ENCODE results near the gene MAPRE2.

Gene MAPRE2

DNA sequence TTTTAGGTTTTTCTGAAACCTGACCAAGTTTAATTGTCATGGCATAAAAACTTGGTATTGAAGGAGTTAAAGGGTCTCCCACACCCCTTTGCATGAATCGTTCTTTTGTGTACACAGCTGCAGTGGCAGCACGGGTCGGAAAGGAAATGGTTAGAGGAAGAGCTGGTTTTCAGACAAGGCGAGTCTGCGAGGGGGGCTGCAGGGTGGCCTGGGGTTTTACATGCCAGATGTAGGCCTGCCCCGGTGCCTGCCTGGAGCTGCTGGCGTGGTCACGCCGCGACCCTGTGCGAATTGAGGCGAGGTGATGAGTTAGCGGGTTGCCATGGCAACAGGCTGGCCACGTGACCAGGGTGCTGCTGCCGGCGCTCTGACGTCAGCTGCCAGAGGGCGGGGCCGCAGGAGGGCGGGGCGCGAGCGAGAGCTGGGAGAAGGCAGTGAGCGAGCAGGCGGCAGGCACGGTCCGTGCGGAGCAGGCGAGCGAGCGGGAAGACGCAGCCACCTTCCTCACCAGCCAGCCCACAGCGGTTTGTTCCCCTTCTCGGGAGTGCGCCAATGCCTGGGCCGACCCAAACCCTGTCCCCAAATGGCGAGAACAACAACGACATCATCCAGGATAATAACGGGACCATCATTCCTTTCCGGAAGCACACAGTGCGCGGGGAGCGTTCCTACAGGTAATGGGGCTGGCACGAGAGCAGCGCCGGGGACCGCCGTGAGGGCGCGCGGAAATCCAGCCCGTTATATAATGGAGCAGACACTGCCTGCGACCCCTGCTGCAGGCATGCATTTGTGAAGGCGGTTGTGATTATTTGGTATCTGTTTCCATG is at the start of gene MAPRE2:
Gene MAPRE2 (plus strand): TSS at position 426 of the 827 bp plus-strand sequence. CDS start 127 bp downstream, at position 553.
- DNase-seq, result peak; percentile 99

DNA sequence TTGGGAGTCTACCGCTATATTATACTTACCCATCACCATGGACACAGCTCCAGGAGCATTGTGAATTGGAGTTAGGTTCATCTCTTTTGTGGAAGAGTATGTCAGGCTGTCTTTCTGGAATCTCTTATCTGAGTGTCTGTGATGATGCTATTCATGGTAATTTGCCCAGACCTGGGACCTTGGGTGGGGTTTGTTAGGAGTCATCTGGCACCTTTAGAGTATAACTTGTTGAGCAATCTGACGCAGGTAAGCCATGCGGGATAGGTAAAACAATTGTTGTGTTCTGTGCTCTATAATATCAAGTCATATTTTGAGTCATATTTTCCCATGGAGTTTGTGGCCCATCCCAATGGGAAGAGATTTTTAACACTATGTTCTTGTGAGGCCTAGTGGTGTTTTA is 49.7 kb upstream of the MAPRE2 start:
- no peak for DNase-seq

DNA sequence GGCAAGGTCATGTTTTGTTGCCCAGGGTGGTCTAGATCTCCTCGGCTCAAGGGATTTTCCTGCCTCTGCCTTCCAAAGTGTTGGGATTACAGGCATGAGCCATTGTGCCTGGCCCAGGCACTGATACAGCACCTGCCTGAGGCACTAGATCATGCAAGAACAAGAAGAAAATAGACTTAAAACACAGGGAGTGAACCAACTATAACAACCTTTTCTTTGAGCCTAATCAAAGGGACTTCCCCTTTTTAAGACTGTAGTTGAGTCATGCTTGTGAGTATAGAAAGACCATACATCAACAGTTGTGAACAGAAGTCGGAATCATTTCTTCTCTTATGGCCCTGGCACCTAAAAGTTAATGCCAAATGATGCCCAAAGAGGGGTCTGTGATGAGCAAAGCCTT is 47.9 kb upstream of the MAPRE2 start:
- peak; percentile 32 for DNase-seq

DNA sequence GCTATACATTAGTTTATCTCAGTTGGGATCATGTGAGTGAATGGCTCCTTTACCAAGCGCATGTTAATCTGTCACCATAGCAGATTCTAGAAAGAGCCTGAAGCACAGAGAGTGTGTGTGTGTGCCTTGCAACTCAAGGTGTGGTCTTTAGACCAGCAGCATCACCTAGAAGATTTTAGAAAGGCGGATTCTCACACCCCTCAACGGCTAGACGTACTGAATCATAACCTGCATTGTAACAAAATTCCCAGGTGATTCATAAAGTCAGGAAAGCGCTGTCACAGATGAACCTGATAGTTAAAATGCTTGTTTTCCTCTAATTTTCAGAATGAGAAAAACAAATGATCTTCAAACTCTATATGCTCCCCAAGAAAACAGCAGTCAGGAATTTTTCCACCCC is 45.5 kb upstream of the MAPRE2 start:
- DNase-seq, result no peak

DNA sequence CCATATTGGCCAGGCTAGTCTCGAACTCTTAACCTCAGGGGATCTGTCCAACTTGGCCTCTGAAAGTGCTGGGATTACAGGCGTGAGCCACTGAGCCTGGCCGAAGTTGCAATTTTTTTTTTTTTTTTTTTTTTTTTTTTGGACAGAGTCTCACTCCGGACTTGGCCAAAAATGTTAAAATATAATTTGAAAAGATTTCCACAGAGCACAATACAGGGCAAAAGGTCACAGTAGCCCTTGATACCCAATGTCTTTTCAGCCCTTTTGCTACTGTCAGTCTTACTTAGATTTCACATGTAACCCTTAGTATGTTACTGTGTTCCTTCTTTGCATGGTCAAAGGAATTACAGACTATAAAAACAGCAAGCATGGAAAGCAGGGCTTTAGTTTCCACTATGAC is 42.6 kb upstream of the MAPRE2 start:
- DNase-seq, result no peak

DNA sequence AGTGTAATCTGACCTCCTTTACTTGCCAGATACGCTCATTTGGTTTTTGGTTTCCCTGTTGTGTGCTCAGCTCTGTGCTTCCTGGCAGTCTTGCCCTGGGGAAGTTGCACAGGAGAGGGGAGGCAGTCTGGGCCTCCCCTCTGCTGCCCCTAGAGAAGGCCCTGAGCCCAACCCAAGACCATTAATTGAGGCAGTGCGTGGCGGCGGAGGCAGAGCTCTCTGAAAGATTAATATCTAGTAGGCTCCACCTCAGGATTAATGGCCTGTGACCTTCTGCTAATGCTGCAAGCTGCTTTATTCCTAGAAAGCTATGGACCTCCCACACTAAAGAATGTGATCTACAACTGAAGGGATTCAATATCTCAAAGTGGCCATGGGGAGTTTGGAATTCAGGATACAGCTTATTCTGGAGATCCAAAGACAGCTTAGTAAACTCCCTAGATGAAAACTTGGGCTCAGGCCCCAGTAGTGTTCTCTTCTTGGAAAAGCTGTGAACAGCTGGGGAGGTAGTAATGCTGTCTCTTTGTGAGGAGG is 41.4 kb upstream of the MAPRE2 start:
- DNase-seq, result no peak

DNA sequence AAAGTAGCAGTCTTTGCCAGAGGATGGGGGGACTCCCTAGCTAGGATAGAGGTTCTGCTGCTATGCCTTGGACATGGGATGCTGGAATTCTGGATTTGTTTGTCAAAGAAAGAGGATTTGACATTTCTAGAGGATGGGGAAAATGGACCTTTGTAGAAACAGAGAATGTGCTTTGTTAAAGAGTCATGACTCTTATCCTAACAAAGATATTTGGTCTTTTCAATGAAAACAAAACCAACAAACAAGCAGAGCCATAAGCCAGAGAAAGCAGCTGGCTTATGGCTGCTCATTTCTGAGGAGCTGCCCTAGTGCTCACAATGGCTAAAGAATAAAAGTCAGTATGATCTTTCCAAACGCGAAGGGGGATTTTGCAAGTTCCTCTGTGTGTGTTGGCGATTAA is 40.8 kb upstream of the MAPRE2 start:
- DNase-seq, result no peak

DNA sequence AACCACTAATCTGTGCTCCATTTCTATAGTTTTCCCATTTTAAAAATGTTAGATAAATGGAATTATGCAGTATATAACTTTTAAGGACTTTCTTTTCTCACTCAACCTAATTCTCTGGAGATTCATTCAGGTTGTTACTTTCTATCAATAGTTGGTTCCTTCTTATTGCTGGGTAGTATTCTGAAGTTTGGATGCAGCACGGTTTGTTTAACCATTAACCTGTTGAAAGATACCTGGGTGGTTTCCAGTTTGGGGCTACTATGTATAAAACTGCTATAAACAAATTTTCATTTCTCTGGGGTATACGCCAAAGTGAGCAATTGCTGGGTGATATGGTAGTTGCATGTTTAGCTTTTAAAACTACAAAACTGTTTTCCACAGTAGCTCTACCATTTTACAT is 39.1 kb upstream of the MAPRE2 start:
- DNase-seq, result no peak

DNA sequence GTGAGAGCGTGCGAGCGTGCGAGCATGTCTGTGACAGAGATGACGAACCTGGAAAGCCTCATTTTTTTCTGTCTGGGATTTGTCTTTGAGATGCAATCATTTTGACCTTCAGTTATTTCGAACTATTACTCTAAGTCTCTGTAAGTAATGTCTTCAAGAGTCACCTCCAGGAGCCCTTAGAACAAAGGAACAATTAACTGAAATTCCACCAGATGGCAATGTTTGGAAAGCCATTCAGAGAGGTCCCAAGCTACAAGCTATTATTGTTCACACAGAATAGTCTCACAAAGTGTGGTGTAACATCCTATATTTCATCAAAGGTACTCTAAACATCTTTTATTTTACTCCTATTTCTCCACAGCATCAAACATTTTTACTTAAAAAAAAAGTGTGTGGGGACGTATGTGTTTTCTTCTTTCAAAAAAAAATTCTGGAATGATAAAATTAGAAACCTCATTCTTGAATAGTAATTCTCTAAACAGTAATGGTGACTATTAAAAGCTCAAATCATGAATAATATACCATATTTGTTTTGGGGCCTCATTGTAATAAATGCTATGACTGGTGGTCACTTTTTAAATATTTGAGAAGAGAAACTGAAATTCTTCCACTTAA is 35.1 kb upstream of the MAPRE2 start:
- DNase-seq, result peak; percentile 68

DNA sequence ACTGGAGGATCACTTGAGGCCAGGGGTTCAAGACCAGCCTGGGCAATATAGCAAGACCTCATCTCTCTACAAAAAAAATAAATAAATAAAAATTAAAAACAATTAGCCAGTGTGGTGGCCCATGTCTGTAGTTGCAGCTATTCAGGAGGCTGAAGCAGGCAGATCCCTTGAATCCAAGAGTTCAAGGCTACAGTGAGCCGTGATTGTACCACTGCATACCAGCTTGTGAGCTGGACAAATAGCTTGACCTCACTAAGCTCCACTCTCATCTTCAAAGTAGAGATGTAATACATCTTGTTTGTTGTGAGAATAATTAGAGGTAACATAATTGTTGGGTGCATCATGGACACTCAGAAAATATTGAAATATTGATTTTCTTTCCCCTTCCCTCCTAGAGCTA is 31.1 kb upstream of the MAPRE2 start:
- DNase-seq, result no peak

DNA sequence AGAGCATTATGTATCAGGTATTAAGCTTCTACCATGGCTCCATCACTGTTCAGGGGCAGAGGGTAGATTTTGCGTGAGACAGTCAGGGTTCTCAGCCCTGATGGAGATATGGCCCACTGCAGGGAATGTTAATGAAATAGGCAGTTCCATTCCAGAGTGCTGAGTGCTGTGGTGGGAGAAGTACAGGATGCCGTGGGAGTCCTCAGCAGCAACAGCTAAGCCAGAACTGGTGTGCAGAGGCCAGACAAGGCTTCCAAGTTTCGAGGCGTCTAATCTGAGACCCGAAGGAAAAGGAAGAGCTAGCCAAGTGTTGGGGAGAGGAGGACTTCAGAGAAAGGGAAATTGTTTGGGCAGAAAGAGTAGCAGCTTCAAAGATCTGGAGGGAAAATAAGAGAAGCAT is 30.2 kb upstream of the MAPRE2 start:
- no peak for DNase-seq

DNA sequence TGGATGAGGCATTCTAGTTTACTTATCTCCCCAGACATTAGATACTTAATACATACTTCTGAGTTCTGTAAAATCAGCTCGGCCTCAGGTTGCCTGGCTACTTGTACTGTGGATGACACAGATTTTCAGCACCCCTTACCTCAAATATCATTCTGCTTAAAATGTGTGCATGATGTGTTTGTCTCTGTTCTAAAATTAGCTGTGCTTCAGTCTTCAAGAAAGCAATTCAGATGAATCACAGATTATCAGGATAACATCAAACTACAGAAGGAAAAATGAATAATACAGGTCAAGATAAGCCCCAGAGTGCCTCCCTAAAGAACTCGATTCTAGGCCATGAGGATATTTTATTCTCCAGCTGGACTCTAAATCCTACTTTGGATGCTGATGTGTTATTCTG is 21.3 kb upstream of the MAPRE2 start:
- no peak for DNase-seq

DNA sequence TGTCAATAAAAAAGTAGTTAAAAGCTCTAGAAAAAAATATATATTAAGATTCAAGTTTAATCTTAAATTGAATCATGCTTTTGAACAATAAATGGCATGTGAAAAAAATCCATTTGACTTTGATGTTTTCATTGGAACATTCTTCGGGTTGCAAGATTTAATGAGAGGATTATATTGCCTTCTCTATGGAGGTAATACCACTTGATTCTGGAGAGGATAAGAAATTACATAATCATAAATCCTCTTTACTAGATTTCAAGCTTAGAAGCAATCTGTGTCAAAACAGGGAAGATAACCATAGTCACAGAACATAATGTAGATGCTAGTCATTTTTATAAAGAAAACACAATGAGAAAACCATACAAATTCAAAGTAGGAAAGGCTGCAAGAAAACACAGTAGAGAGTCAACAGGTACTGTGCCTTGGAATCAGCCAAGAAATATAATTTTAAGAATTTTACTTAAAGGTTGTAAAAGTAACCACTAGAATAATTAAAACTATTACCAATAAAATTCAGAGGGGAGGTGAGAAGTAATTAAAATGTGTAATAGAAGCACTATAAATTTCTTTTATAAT is 18.7 kb upstream of the MAPRE2 start:
- no peak for DNase-seq

DNA sequence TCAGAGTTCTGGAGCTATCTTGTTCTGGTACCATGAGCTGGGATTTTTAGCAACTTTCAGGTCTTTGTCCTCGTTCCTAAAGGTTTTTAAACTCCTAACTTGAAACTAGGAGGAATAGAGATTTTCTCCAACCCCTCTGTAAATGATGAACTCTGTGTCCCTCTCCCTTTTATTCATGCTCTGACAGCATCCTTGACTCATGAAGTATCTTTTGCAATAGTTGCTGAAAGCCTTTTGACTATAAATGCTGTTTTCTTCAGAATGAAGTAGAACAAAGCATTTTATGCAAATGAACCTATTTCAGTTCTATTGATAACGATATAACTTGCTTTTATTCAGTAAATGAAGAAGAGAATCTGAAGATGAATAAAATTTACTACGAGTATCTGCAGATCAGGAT is 17.0 kb upstream of the MAPRE2 start:
- DNase-seq, result no peak

DNA sequence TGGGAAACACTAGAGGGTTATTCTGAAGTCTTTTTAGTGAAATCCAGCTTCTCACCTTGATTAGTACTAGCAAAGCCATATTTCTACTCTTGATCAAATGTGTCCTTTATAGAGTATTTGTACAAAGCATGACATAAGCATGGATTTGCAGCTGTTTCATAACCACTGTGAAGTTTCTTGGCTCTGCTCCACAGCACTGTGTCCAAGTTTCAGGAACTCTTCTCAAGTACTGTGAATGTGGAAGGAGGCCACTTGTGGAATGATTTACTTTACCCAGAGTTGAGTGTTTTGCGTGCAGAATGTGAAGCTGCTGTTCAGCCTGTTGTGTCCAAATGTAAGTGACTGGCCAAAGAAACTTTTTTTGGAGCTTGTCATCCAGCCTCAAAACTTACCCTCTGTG is 16.2 kb upstream of the MAPRE2 start:
- DNase-seq, result no peak

DNA sequence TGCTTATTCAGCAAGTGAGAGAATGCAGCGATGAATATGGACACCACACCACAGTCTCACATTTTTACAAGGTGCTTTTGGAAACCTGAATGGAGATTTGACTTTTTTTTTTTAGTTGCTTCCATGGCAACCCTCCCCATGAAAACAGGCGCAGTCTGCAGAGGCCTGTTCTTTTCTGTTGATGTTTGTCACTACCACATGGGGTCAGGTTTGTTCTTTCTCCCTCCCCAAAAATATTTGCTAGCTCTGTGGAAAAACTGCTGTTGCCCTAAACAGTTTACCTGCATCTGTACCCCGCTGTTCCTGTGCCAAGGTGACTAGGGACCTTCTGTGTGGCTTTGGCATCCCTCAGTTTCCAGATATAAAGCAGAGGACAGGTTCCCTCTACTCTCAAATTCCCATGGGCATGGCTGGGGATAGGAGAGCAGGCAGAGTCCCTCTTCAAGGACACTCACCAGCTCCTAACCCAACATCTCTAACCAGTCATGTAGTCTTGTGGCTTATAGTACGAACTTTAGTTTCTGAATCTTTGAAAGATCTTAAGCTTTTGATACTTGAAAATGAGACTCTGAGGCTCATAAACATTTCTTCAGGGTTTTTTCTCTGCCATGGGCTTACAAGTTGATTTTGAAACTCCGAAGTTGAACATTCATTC is 14.7 kb upstream of the MAPRE2 start:
- DNase-seq, result no peak

DNA sequence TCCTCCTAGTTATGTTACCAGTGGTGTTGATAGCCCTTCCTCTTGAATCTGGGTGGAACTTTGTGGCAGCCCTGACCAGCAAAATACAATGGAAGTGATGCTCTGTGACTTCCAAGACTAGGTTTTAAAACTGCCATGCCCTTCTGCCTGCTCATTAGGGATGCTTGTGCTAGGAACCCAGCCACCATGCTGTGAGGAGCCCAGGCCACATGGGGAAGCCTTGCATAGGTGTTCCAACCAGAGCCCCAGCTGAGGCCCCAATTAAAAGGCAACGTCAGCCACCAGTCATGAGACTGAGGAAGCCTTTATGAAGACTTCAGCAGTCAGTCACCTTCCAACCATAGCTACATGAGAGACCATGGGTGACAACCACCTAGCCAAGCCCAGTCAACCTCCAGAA is 14.0 kb upstream of the MAPRE2 start:
- DNase-seq, result no peak

DNA sequence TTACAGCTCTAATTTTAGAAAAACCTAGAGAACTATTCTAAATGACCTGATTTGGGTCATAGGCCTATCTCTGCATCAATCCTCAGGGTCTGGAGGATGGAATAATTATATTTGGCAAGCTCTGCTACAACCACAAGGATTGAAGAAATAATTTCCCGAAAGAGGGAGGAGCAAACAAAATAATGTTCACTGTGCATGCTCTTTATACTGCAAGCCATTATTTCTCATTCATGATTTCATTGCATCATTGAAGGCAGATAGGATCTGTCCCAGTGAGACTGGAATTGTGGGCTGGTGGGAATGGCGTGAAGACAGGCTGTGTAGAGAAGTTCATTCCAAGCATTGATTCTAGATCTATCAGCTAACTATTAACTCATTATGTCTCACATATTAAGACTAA is 12.7 kb upstream of the MAPRE2 start:
- no peak for DNase-seq

DNA sequence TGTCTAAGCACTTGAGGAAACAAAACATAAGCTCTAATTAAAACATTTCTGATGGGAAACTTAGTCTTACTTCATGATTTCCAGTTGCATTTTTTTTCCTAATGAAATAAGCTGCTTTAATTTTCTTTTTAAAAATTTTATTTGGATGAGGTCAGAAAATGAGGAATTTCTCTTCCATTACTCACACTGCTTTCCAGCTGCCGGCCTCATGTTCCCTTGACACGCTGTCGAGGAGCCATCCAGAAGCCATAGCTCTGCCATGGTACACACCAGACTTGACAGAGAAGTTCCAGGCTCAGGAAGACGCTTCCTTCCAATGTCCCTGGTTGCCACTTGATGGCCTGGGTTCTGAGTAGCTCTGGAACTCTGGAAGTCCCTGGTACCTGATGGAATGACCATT is 12.1 kb upstream of the MAPRE2 start:
- DNase-seq, result no peak

DNA sequence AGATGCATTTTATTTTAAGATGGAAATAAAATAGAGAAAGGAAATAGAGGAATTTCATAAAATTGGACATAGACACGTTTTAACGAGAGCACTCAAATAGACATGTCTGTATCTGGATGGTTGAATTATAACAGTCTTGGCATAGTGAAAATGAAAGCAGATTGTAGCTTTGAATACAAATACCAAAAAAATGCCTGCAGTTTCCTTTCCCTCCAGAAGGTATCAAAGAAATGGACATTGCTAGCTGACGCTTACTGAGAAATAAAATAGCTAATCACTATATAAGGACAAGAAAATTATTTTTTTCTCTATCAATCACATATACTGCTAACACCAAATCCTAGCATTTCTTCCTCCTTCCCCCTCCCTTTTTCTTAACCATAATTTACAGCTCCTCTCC is 11.4 kb upstream of the MAPRE2 start:
- DNase-seq, result peak; percentile 70

DNA sequence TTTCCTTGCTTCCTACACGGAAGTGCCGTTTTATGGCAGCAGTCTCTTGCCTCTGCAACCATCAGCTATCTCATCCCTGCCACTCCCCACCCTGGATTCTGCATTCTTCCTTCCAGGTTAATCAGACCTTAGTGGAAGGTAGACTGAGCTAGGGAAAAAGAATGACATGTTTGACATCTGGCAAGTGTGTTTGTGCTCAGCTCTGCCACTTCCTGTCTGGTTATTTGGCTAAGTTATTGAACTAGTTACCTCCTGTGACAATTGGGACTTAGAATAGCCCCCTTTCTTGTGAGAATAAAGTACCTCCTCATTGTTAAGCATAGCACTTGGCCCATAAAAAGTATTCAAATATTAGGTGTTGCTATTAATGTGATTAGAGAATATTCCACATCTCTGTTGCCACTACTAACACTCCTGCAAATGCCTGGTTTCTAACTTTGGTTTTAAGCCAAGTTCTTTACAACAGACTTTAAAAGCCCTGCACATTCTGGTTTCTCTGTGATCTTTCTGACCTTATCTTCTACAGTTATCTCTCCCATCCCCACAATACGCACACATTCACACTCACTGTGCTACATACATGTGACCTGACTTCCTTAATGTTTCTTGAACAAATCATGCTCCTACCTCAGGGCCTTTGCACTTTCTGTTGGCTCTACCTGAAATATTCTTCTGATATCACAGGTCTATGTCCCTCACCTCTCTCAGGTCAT is 10.8 kb upstream of the MAPRE2 start:
- DNase-seq, result no peak

DNA sequence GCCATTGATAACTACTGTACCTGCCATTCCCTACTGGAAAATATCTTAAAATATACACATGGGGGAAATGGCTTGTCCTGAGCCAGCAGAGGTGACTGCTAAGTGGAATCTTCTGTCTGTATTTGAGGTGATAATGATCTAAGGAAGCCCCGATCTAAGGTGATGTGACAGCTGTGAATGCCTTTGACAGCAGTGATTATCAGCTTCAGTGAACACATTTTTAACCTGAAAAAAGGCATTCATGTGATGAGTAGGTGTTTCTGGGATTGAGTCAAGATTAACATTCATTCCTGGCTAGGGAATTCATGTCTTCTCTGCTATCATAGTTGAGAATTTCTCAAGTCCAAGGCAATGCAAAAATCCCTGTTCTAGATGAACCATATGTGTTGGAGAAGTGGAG is 9.1 kb upstream of the MAPRE2 start:
- DNase-seq, result no peak

DNA sequence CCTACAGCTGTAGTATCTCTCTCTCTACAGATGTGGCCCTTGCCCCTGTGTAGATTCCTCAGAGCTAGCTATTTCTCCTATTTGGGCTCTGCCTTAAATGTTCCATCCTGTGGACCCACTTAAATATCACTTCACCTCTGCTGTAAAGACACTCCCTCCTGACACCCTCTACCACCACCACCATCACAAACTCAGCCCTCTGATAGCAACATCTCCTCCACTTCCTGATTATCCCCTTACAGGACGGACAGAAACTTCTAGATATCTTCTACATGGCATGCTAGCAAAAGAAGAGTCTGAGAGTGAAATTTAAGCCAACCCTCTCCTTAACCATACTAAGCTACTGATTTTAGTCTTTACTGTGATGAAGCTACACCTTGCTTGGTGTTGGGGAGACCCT is 3.2 kb upstream of the MAPRE2 start:
- no peak for DNase-seq

Data from inflammatory macrophage treated with lipopolysaccharide for 4 hours (primary cell).